Kidney glomerular epithelial cell (primary cell): Measurements from ENCODE around the gene GSTM5.
"Not testable (repeated sequence)": the region's sequence is repeated elsewhere in the genome, so short reads cannot be mapped to it uniquely, and the experiment has no call there.

ENCODE experiments used
- DNase-seq: peaks from one replicate; lab custom pipeline; 2025; lab: John Stamatoyannopoulos, UW

GSTM5 gene

DNA sequence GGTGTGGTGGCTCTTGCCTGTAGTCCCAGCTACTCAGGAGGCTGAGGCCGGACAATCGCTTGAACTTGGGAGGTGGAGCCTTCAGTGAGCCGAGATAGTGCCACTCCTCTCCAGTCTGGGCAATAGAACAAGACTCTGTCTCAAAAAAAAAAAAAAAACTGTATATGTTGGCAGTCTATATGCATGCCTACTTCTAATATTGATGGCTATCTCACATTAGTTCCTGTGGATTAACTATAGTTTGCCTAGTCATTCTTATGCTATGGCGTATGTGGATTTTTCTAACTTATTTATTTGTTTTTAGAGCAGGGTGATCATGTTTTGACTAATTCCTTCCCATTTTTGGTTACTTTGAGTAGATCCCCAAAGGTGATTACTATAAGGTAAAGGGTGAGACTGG is 15.0 kb upstream of the GSTM5 start:
- DNase-seq = no peak

DNA sequence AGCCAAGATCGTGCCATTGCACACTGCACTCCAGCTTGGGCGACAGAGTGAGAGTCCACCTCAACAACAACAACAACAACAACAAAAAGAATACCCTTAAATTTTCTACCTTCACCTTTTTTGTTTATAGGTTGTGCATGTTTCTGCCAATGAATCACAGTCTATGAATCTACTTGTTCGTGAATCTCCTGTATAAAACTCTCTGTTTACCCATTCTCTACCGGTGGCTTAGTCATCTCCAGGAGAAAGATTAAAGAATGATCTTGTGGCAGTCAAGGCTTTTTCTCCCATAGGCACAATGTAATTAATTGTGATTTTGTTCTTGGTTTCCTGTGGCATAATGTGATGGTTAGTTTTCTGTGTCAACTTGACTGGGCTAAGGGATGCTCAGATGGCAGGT is 14.2 kb upstream of the GSTM5 start:
- not testable (repeated sequence) for DNase-seq

- DNase-seq = not testable (repeated sequence)
Measured at GRCh38 chr1:109702940-109703339, 9.1 kb upstream of the GSTM5 start.

GRCh38 chr1:109704173-109704572 is 7.9 kb upstream of the GSTM5 start:
- no peak for DNase-seq

- DNase-seq = no peak
Measured at GRCh38 chr1:109705411-109705810, 6.6 kb upstream of the GSTM5 start.

- not testable (repeated sequence) for DNase-seq
Measured at GRCh38 chr1:109708949-109709348, 3.1 kb upstream of the GSTM5 start.

- DNase-seq = not testable (repeated sequence)
Measured at GRCh38 chr1:109709822-109710221, 2.2 kb upstream of the GSTM5 start.

GRCh38 chr1:109712321-109712864 is 342 bp downstream of the GSTM5 start:
- DNase-seq = no peak

DNA sequence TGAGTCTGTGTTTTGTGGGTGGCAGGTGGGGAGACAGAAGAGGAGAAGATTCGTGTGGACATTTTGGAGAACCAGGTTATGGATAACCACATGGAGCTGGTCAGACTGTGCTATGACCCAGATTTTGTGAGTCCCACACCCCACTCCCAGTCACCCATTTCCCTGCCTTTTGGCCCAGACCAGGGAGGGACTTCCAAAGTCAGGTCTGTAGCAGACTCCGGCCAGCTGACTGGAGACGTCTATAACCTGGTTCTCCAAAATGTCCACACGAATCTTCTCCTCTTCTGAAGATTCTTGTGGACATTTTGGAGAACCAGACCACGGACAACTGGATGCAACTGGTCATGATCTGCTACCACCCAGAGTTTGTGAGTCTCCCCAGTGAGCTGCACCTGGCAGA is 1.6 kb downstream of the GSTM5 start:
- DNase-seq = no peak

DNA sequence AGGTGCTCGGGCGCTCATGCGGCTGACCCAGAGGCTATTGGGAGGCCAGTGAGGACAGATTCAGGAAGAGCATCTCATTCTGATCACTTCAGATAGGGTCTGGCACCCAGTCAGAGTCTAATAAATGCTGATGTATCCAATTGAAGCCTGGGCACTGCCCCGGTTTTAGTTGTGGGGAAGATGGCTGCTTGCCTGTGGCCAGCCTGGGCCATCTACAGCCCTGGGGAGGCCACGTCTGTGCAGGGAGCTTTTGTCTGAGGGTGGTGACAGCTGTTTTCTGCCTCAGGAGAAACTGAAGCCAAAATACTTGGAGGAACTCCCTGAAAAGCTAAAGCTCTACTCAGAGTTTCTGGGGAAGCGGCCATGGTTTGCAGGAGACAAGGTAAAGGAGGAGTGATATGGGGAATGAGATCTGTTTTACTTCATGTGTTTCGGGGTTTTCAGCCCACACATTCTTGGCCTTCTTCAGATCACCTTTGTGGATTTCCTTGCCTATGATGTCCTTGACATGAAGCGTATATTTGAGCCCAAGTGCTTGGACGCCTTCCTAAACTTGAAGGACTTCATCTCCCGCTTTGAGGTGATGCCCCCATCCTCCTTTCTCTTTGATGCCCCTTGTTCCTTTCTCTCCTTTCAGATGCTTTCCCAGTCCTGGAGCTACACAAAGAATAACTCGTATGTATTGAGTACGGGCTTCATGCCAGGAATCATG is 2.8 kb downstream of the GSTM5 start:
- no peak for DNase-seq

DNA sequence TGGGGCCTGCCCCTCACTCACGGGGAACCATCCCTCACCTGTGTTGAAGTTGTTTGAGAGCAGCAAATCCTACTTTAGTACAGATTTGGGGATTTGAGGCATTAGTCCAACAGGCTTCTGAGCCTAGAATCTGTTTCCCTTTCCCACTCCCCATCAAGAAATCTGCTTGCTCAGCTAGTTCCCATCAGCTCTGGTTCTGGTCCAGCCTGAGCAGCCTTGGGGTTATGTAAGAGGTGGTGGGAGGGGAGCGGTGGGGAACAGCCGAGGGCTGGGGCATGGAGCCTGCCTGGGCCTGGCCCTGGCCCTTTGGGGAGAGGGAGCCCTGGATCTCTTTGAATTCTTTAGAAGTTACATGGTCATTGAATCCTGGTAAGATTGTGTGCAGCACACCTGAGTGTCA is 4.1 kb downstream of the GSTM5 start:
- no peak for DNase-seq

DNA sequence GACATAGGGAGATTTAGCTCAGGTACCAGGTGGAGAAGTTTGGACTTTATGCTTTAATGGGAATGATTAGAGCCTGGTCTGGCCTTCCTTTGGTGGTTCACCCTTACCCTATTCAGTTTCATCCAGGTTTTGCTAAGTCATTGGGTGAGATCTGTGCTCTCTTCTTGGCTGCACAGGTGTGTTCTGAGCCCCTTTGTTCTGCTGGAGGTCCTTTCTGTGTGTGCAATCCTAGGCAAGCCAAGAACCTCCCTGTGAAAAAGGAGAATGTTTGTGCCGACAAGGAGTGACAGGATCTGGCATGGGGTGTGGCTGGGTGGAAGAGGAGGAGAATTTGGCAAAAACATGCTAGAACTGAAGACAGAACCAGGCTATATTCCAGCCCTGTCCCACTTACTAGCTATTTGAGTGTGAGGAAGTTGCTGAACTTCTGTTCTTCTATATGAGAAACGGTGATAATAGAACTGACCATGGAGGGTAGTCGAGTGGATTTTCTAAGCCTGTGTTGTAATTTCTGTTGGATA is 4.6 kb downstream of the GSTM5 start:
- DNase-seq = no peak

GRCh38 chr1:109717729-109718128 is 5.7 kb downstream of the GSTM5 start:
- DNase-seq = no peak

- DNase-seq = peak; percentile 20
Measured at GRCh38 chr1:109718495-109718894, 6.4 kb downstream of the GSTM5 start.

- DNase-seq = no peak
Measured at GRCh38 chr1:109719337-109719837, 7.3 kb downstream of the GSTM5 start.

- DNase-seq = no peak
Measured at GRCh38 chr1:109721042-109721441, 9.0 kb downstream of the GSTM5 start.

DNA sequence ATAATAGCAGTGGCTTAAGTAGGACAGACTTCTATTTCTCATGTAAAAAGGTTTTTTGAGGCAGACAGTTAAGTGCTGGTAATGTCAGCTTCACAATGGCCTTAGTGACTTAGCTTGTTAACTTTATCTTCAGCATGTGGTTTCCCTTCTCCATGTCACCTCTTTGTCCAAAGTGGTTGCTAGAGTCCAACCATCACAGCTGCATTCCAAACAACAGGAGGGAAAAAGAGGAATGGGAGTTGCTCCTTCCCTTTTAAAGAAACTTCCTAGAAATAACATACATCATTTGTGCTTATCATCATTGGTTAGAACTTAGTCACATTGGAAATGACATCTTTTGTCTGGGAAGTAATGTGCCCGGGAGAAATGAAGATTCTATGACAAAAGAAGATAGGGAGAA is 9.9 kb downstream of the GSTM5 start:
- DNase-seq = no peak

DNA sequence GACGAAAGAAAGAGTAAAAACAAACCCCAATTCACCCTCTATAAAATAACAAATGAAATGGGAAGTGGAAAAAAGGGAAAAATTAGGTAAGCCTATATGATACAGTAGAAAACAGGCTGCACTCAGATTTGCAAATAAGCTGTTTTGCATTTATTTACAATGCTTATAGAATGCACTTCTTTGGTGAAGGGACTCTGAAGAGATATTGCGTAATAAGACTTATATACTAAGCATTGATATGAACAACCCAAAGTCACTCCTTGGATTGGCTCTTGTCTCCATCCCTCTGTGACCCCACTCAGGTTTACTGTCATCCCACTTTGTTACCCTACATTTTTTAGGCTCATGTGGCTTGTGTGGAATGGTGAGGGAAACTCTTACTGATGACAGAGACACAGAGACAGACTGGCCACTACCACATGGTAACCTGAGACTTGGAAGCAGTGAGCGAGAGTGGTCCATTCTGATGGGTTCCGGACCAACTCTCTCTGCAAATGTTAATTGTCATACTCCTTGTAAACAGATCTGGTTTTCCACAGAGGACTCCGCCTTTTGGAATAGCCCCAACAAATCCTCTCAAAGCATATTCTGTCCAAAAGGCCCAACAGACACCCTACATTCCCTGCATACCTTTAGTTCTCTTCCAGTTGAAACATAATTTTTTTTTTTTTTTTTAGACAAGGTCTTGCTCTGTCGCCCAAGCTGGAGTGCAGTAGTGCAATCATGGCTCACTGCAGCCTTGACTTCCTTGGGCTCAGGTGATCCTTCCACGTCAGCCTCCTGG is 11.0 kb downstream of the GSTM5 start:
- peak; percentile 39 for DNase-seq

GRCh38 chr1:109724933-109725332 is 12.9 kb downstream of the GSTM5 start:
- DNase-seq = no peak

DNA sequence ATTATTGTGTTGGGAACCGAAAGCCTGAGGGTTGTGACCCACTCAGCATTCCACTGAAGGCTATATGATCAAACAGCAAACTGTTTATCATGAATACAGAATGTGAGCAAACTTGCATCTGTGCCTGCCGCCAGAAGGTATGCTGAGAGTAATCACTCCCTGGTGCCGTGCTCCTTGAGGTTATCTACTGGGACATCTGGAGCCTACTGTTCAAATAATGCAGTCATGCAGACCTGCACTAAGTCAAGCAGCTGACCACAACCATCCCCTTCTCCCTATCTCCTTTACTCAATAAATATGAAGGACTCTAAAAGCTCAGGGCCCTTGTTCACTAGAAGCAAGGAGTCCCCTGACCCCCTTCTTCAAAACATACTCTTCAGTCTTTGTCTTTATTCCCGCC is 13.5 kb downstream of the GSTM5 start:
- DNase-seq = no peak

DNA sequence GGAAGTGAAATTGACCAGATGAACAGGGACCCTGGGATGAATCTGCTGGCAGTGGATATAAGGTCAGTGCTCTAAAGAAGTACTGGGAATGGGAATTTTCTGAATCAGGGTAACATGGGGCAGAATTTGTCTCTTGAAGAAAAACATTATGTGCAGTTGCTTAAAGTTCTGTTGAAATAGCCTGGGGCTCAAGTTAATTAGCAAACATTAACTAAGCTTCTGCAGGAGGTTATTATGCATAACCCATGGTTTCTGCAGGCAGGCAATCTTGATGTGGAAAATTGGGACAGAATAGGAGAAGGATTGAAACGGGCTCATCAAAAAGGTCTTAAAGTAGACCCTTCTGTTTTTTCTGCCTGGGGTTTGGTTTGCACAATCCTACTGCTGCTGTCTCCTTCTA is 14.0 kb downstream of the GSTM5 start:
- DNase-seq = no peak

DNA sequence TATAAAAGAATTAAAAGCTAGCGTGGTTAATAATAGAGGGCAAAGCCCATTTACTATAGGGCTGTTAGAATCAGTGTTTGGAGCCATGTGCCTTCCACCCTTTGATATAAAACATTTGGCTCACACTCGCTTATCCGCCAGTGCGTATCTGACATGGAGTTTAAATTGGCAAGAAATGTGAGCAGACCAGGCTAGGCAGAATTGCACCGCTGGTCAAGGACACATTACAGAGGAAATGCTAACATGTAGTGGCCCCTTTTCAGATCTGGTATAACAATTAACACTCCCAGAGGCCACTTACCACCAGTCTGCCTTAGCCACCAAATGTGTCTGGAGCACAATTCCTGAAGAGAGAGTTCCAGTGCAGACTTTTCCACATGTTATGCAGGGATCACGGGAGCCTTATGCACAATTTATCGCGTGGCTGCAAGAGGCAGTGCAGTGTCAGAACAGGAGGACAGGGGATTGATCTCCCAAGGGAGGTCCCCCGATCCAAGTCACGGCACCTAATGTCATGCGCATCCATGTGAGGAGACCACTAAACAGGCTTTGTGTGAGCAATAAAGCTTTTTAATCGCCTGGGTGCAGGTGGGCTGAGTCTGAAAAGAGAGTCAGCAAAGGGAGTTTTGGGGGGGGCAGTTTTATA is 14.8 kb downstream of the GSTM5 start:
- DNase-seq = no peak
